KMS-11 (cell line): ENCODE data around the gene NRXN3.

ENCODE experiments used
- H2AFZ ChIP-seq: fragments of 200-600 bp; sonication (generic); 2 replicates; pipeline ENCODE4 v1.6.1; 2016; ENCODE audit warnings: antibody characterized with exemption, mixed run types, low read depth
- H3K27ac ChIP-seq: fragments of 200-600 bp; sonication (generic); 2 replicates; pipeline ENCODE4 v1.6.1; 2016; ENCODE audit warnings: mild to moderate bottlenecking, mixed run types
- H3K27me3 ChIP-seq: fragments of 200-600 bp; sonication (generic); 2 replicates; pipeline ENCODE4 v1.6.1; 2017; ENCODE audit warnings: mild to moderate bottlenecking, low read depth, mixed run types, moderate library complexity; ENCODE audit not compliant: insufficient read depth
- H3K36me3 ChIP-seq: fragments of 200-600 bp; sonication (generic); 2 replicates; pipeline ENCODE4 v1.6.1; 2017; ENCODE audit warnings: mild to moderate bottlenecking, mixed run types; ENCODE audit not compliant: insufficient read depth
- H3K4me1 ChIP-seq: fragments of 200-600 bp; sonication (generic); 2 replicates; pipeline ENCODE4 v1.6.1; 2016; ENCODE audit warnings: mild to moderate bottlenecking, low read depth, mixed run types; ENCODE audit not compliant: poor library complexity, severe bottlenecking
- H3K4me2 ChIP-seq: fragments of 200-600 bp; sonication (generic); 2 replicates; pipeline ENCODE4 v1.7.0; 2016; ENCODE audit warnings: mild to moderate bottlenecking, mixed run types
- H3K4me3 ChIP-seq: fragments of 200-600 bp; sonication (generic); IDR thresholded peaks from 2 replicates; pipeline ENCODE4 v1.6.1; 2017; ENCODE audit warnings: low read depth, low read length, mixed read lengths; ENCODE audit not compliant: insufficient read depth
- H3K79me2 ChIP-seq: fragments of 200-600 bp; sonication (generic); 2 replicates; pipeline ENCODE4 v1.6.1; 2016; ENCODE audit warnings: low read depth, mixed run types; ENCODE audit not compliant: insufficient read depth
- H3K9ac ChIP-seq: fragments of 200-600 bp; sonication (generic); 2 replicates; pipeline ENCODE4 v1.6.1; 2016; ENCODE audit warnings: mild to moderate bottlenecking, mixed run types
- H4K20me1 ChIP-seq: fragments of 200-600 bp; sonication (generic); 2 replicates; pipeline ENCODE4 v1.6.1; 2016; ENCODE audit warnings: mild to moderate bottlenecking, mixed run types; ENCODE audit not compliant: insufficient read depth
- CTCF ChIP-seq: fragments of 200-600 bp; sonication (generic); conservative IDR thresholded peaks from 2 replicates; pipeline ENCODE4 v1.6.1; 2017; ENCODE audit warnings: low read depth, mild to moderate bottlenecking, antibody characterized with exemption, low read length, moderate library complexity, mixed read lengths

Gene NRXN3

GRCh38 chr14:78788467-78789360 is 618.5 kb downstream of the NRXN3 start:
- Histone ChIP-seq H3K9ac (no peak overlapping the region), H4K20me1 (no peaks in the 10 kb centered on the region), H3K27ac (no peak overlapping the region), H3K4me3 (no peak overlapping the region), H3K4me1 (no peaks in the 10 kb centered on the region), H2AFZ (no peak overlapping the region), H3K4me2 (no peak overlapping the region), H3K36me3 (no peaks in the 10 kb centered on the region), H3K27me3 (no peaks in the 10 kb centered on the region), H3K79me2 (no peaks in the 10 kb centered on the region)
- TF ChIP-seq CTCF, result no peak

- H3K27me3 ChIP-seq, result no peaks in the 10 kb centered on the region
- no peaks in the 10 kb centered on the region for H3K36me3 ChIP-seq
- H3K4me1 ChIP-seq, result no peaks in the 10 kb centered on the region
- H3K9ac ChIP-seq, result no peak overlapping the region
- H3K4me3 ChIP-seq, result no peak overlapping the region
- no peak overlapping the region for H2AFZ ChIP-seq
- no peak overlapping the region for H3K27ac ChIP-seq
- no peaks in the 10 kb centered on the region for H4K20me1 ChIP-seq
- peak; percentile 46; the same call in 1 of the 2 replicates for TF ChIP-seq CTCF
- no peaks in the 10 kb centered on the region for H3K79me2 ChIP-seq
- no peak overlapping the region for H3K4me2 ChIP-seq
Measured at GRCh38 chr14:78790271-78790670, 620.1 kb downstream of the NRXN3 start.

DNA sequence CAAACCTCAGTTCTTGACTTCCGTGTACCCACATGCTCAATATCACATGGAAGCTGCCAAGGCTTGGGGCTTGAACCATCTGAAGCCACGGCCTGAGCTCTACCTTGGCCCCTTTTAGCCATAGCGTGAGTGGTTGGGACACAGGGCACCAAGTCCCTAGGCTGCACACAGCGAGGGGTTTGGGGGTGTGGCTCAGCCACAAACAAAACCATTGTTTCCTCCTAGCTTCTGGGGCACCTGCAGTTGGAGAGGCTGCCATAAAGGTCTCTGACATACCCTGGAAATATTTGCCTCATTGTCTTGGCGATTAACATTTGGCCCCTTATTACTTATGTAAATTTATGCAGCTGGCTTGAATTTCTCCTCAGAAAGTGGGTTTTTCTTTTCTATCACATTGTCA is 628.6 kb downstream of the NRXN3 start:
- Histone ChIP-seq H3K79me2 (no peaks in the 10 kb centered on the region), H2AFZ (no peak overlapping the region), H3K27me3 (no peaks in the 10 kb centered on the region), H4K20me1 (no peaks in the 10 kb centered on the region), H3K4me1 (no peaks in the 10 kb centered on the region), H3K9ac (no peak overlapping the region), H3K4me2 (no peak overlapping the region), H3K27ac (no peak overlapping the region), H3K36me3 (no peaks in the 10 kb centered on the region), H3K4me3 (no peak overlapping the region)
- no peak for TF ChIP-seq CTCF

DNA sequence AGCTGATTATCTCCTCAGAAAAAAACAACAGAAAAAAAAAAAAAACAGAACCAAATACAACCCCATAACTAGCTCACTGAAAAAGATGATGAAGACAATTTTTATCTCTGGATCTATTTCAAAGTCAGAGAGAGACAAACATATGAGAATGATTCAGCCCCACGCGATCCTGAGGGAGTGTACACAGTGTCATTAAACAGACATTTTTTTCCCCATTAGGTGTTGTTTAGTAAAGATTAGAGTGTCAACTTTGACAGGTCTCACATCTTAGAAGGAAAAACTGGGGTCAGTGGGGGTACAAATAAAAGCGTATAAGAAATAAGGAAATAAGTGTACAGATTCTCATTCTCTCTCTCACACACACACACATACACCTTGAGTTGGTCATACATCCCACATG is 635.4 kb downstream of the NRXN3 start:
- Histone ChIP-seq H3K4me1 (no peaks in the 10 kb centered on the region), H3K9ac (no peak overlapping the region), H3K79me2 (no peaks in the 10 kb centered on the region), H3K4me2 (no peak overlapping the region), H3K36me3 (no peaks in the 10 kb centered on the region), H3K27me3 (no peaks in the 10 kb centered on the region), H3K4me3 (no peak overlapping the region), H2AFZ (no peak overlapping the region), H4K20me1 (no peaks in the 10 kb centered on the region), H3K27ac (no peak overlapping the region)
- TF ChIP-seq CTCF, result no peak
